Astrocyte (in vitro differentiated cells and primary cell): ENCODE data around the gene FILIP1L. TPM values are rescaled to one million over a fixed set of nuclear protein-coding genes. Genes with fewer than 3 reads are reported as not detected.

Experiments used
- DNase-seq: peaks from one replicate; pipeline ENCODE4 v3.0.0-alpha.2; 2010; ENCODE audit warnings: low read depth
- FAIRE-seq: peaks from 2 replicates; lab custom pipeline; 2011; peaks lifted over from hg19 to GRCh38; lab: Jason Lieb, UNC
- H2AFZ ChIP-seq: 2 replicates; pipeline ENCODE4 v1.6.0; 2012; ENCODE audit warnings: low read depth, low read length, inconsistent platforms
- H3K27ac ChIP-seq: 2 replicates; pipeline ENCODE4 v1.5.1; 2011; ENCODE audit warnings: low read depth, low read length, inconsistent platforms
- H3K27me3 ChIP-seq: 2 replicates; pipeline ENCODE4 v1.6.0; 2011; ENCODE audit warnings: low read length, inconsistent platforms; ENCODE audit not compliant: insufficient read depth
- H3K36me3 ChIP-seq: 2 replicates; pipeline ENCODE4 v1.5.1; 2011; ENCODE audit warnings: low read length, inconsistent platforms; ENCODE audit not compliant: insufficient read depth
- H3K4me1 ChIP-seq: 2 replicates; pipeline ENCODE4 v1.5.1; 2011; ENCODE audit warnings: low read length, inconsistent platforms; ENCODE audit not compliant: insufficient read depth
- H3K4me2 ChIP-seq: 2 replicates; pipeline ENCODE4 v1.6.0; 2012; ENCODE audit warnings: low read length, inconsistent platforms
- H3K4me3 ChIP-seq: 2 replicates; pipeline ENCODE4 v1.5.1; 2011; ENCODE audit warnings: low read depth, mild to moderate bottlenecking, low read length, inconsistent platforms; ENCODE audit not compliant: insufficient read depth
- H3K79me2 ChIP-seq: 2 replicates; pipeline ENCODE4 v1.6.0; 2012; ENCODE audit warnings: mild to moderate bottlenecking, low read length, inconsistent platforms; ENCODE audit not compliant: insufficient read depth
- H3K9ac ChIP-seq: 2 replicates; pipeline ENCODE4 v1.6.0; 2012; ENCODE audit warnings: mild to moderate bottlenecking, low read length, inconsistent platforms
- H3K9me3 ChIP-seq: 2 replicates; pipeline ENCODE4 v1.5.1; 2012; ENCODE audit warnings: low read depth, mild to moderate bottlenecking, low read length, inconsistent platforms; ENCODE audit not compliant: insufficient read depth
- H4K20me1 ChIP-seq: 2 replicates; pipeline ENCODE4 v1.6.0; 2012; ENCODE audit warnings: low read length, inconsistent platforms; ENCODE audit not compliant: insufficient read depth
- H3K27ac Mint-ChIP-seq: one replicate; pipeline ENCODE4 v1.8.0; 2021; ENCODE audit warnings: mild to moderate bottlenecking, mixed read lengths; ENCODE audit not compliant: unreplicated experiment
- H3K27me3 Mint-ChIP-seq: one replicate; pipeline ENCODE4 v1.8.0; 2021; ENCODE audit warnings: low read depth, mixed read lengths; ENCODE audit not compliant: unreplicated experiment
- H3K36me3 Mint-ChIP-seq: one replicate; pipeline ENCODE4 v1.8.0; 2021; ENCODE audit warnings: low read depth, mixed read lengths; ENCODE audit not compliant: unreplicated experiment
- H3K4me1 Mint-ChIP-seq: one replicate; pipeline ENCODE4 v1.8.0; 2021; ENCODE audit warnings: low read depth, mixed read lengths; ENCODE audit not compliant: unreplicated experiment
- H3K4me3 Mint-ChIP-seq: one replicate; pipeline ENCODE4 v1.8.0; 2021; ENCODE audit warnings: mild to moderate bottlenecking, moderate library complexity, mixed read lengths; ENCODE audit not compliant: unreplicated experiment
- H3K9me3 Mint-ChIP-seq: one replicate; pipeline ENCODE4 v1.8.0; 2021; ENCODE audit warnings: mild to moderate bottlenecking, mixed read lengths; ENCODE audit not compliant: unreplicated experiment
- EZH2 ChIP-seq: IDR thresholded peaks from 2 replicates; pipeline ENCODE4 v1.6.1; 2012; ENCODE audit warnings: mild to moderate bottlenecking, low read length, inconsistent platforms; ENCODE audit not compliant: insufficient read depth
- total RNA-seq: library from RNA; stranded (reverse); gene quantifications from 2 replicates; pipeline ENCODE4 v1.2.1, GENCODE V29; 2021
- TF ChIP-seq, protein P1 (sequence below): IDR thresholded peaks from 2 replicates; pipeline ENCODE4 v1.5.1; 2011; ENCODE audit warnings: low read depth, mild to moderate bottlenecking, inconsistent platforms, low read length, moderate library complexity; ENCODE audit not compliant: insufficient read depth

The FILIP1L gene
- total RNA-seq, 1 donor from 2014 or later = 209 TPM

GRCh38 chr3:99961756-99962515 is 152.4 kb downstream of the FILIP1L start:
- Mint-ChIP-seq H3K36me3 (no peaks in the 10 kb centered on the region), H3K4me1 (peaks cover 36% of the 10 kb centered on the region), H3K4me3 (no peak overlapping the region), H3K27me3 (no peaks in the 10 kb centered on the region), H3K9me3 (no peaks in the 10 kb centered on the region), H3K27ac (peak overlapping the region; percentile 11)
- DNase-seq = no peak
- no peak overlapping the region for H2AFZ ChIP-seq
- FAIRE-seq = no peak
- H3K4me2 ChIP-seq = peak overlapping the region; percentile 2
- H3K9me3 ChIP-seq = no peaks in the 10 kb centered on the region
- H3K79me2 ChIP-seq = no peaks in the 10 kb centered on the region
- H3K9ac ChIP-seq = no peak overlapping the region
- peak overlapping the region; percentile 30 for H3K27ac ChIP-seq
- H3K27me3 ChIP-seq = no peaks in the 10 kb centered on the region
- H3K4me3 ChIP-seq = no peak overlapping the region
- TF ChIP-seq, protein P1, sequence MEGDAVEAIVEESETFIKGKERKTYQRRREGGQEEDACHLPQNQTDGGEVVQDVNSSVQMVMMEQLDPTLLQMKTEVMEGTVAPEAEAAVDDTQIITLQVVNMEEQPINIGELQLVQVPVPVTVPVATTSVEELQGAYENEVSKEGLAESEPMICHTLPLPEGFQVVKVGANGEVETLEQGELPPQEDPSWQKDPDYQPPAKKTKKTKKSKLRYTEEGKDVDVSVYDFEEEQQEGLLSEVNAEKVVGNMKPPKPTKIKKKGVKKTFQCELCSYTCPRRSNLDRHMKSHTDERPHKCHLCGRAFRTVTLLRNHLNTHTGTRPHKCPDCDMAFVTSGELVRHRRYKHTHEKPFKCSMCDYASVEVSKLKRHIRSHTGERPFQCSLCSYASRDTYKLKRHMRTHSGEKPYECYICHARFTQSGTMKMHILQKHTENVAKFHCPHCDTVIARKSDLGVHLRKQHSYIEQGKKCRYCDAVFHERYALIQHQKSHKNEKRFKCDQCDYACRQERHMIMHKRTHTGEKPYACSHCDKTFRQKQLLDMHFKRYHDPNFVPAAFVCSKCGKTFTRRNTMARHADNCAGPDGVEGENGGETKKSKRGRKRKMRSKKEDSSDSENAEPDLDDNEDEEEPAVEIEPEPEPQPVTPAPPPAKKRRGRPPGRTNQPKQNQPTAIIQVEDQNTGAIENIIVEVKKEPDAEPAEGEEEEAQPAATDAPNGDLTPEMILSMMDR = no peak
- TF ChIP-seq EZH2 = no peak
- no peaks in the 10 kb centered on the region for H4K20me1 ChIP-seq
- no peaks in the 10 kb centered on the region for H3K36me3 ChIP-seq
- peaks cover 13% of the 10 kb centered on the region for H3K4me1 ChIP-seq

GRCh38 chr3:99960941-99961340 is 153.4 kb downstream of the FILIP1L start:
- Histone ChIP-seq H3K4me3 (no peak overlapping the region), H2AFZ (no peak overlapping the region), H3K36me3 (no peaks in the 10 kb centered on the region), H4K20me1 (no peaks in the 10 kb centered on the region), H3K9ac (no peak overlapping the region), H3K4me2 (peak overlapping the region; percentile 23), H3K9me3 (no peaks in the 10 kb centered on the region), H3K27me3 (no peaks in the 10 kb centered on the region), H3K4me1 (peaks cover 13% of the 10 kb centered on the region), H3K27ac (no peak overlapping the region), H3K79me2 (no peaks in the 10 kb centered on the region)
- no peak for DNase-seq
- FAIRE-seq = no peak
- Mint-ChIP-seq H3K27ac (no peak overlapping the region), H3K36me3 (no peaks in the 10 kb centered on the region), H3K27me3 (no peaks in the 10 kb centered on the region), H3K9me3 (peaks cover 4% of the 10 kb centered on the region), H3K4me3 (no peak overlapping the region), H3K4me1 (peaks cover 40% of the 10 kb centered on the region)
- TF ChIP-seq, protein P1 = no peak
- TF ChIP-seq EZH2 = no peak
